GM20000 (cell line): Measurements from ENCODE around the gene GPC6.

Experiments used
- DNase-seq: peaks from one replicate; pipeline ENCODE4 v3.0.0; 2012; ENCODE audit warnings: low spot score
- CTCF ChIP-seq: IDR thresholded peaks from 2 replicates; pipeline ENCODE4 v1.5.1; 2012; ENCODE audit warnings: mild to moderate bottlenecking, control low read depth; ENCODE audit errors: extremely low read depth, missing control alignments

The GPC6 gene

GRCh38 chr13:94216476-94216875 lies 989.9 kb downstream of the GPC6 start:
- no peak for DNase-seq
- no peak for TF ChIP-seq CTCF

GRCh38 chr13:94217370-94217769 lies 990.8 kb downstream of the GPC6 start:
- DNase-seq = no peak
- TF ChIP-seq CTCF = no peak

- no peak for DNase-seq
- TF ChIP-seq CTCF = no peak
Observed at GRCh38 chr13:94218537-94218936, 991.9 kb downstream of the GPC6 start.

GRCh38 chr13:94218951-94219350 lies 992.3 kb downstream of the GPC6 start:
- DNase-seq = no peak

GRCh38 chr13:94224670-94225069 lies 998.1 kb downstream of the GPC6 start:
- DNase-seq = no peak

More at GRCh38 chr13:94218951-94219350, 992.3 kb downstream of the GPC6 start:
- no peak for TF ChIP-seq CTCF

GRCh38 chr13:94227255-94227879 lies 1000.8 kb downstream of the GPC6 start:
- TF ChIP-seq CTCF = no peak
- no peak for DNase-seq

More at GRCh38 chr13:94224670-94225069, 998.1 kb downstream of the GPC6 start:
- TF ChIP-seq CTCF = no peak

GRCh38 chr13:94228763-94229162 lies 1002.2 kb downstream of the GPC6 start:
- no peak for DNase-seq
- no peak for TF ChIP-seq CTCF
